Fibroblast of lung (primary cell): ENCODE measurements around the gene ETFB.

ENCODE experiments used
- CTCF ChIP-seq, 2 donors: IDR thresholded peaks in 1 of 2; conservative IDR thresholded peaks in 1 of 2; 1 replicate in 1 of 2; 2 replicates in 1 of 2; pipeline ENCODE4 v1.5.1; 2011 to 2012; ENCODE audit warnings: low read length in 2 of 2, control low read depth in 1 of 2, inconsistent platforms in 1 of 2, low read depth in 1 of 2, mild to moderate bottlenecking in 1 of 2
- EZH2 ChIP-seq: IDR thresholded peaks from 2 replicates; pipeline ENCODE4 v1.5.1; 2012; ENCODE audit warnings: low read length, control low read depth, mild to moderate bottlenecking; ENCODE audit errors: missing control alignments

- TF ChIP-seq CTCF (conservative IDR thresholded peaks at IDR 0.05 in 1 of 2, IDR thresholded peaks at IDR 0.05 in 1 of 2; ENCODE audit: low read depth in 1 of 2, low read length in 2 of 2) (no peak), EZH2 (no peak)
These were observed 40.8 kb downstream of the ETFB start for GRCh38 chr19:51325161-51325976.
